GM19468 (cell line): ENCODE results near the gene TRMT11.
"Not testable (repeated sequence)": the region's sequence is repeated elsewhere in the genome, so short reads cannot be mapped to it uniquely, and the experiment has no call there.

Source experiments
- ATAC-seq: cut with Tn5 transposase; IDR thresholded peaks from one replicate; pipeline ENCODE4 v1.9.1; 2021; ENCODE audit warnings: mild to moderate bottlenecking, moderate library complexity, moderate number of reproducible peaks; ENCODE audit not compliant: unreplicated experiment; ENCODE audit errors: extremely low read depth

The TRMT11 gene

GRCh38 chr6:126039284-126039683 is 52.9 kb downstream of the TRMT11 start:
- no peak for ATAC-seq

- no peak for ATAC-seq
Measured at GRCh38 chr6:126040394-126040793, 54.1 kb downstream of the TRMT11 start.

- no peak for ATAC-seq
Measured at GRCh38 chr6:126040826-126041225, 54.5 kb downstream of the TRMT11 start.

GRCh38 chr6:126041516-126041915 is 55.2 kb downstream of the TRMT11 start:
- ATAC-seq = no peak

- ATAC-seq = no peak
Measured at GRCh38 chr6:126042001-126042419, 55.7 kb downstream of the TRMT11 start.

GRCh38 chr6:126047648-126048047 is 61.3 kb downstream of the TRMT11 start:
- no peak for ATAC-seq

GRCh38 chr6:126048635-126049034 is 62.3 kb downstream of the TRMT11 start:
- ATAC-seq = no peak

GRCh38 chr6:126050795-126051194 is 64.5 kb downstream of the TRMT11 start:
- ATAC-seq = no peak

GRCh38 chr6:126051791-126052190 is 65.5 kb downstream of the TRMT11 start:
- no peak for ATAC-seq

GRCh38 chr6:126052485-126052884 is 66.1 kb downstream of the TRMT11 start:
- ATAC-seq = no peak

GRCh38 chr6:126054258-126054702 is 67.9 kb downstream of the TRMT11 start:
- no peak for ATAC-seq

- ATAC-seq = no peak
Measured at GRCh38 chr6:126054802-126055201, 68.5 kb downstream of the TRMT11 start.

GRCh38 chr6:126055449-126055848 is 69.1 kb downstream of the TRMT11 start:
- ATAC-seq = no peak

- ATAC-seq = no peak
Measured at GRCh38 chr6:126056355-126057004, 70.1 kb downstream of the TRMT11 start.

- not testable (repeated sequence) for ATAC-seq
Measured at GRCh38 chr6:126058085-126058484, 71.7 kb downstream of the TRMT11 start.

GRCh38 chr6:126060400-126060799 is 74.1 kb downstream of the TRMT11 start:
- ATAC-seq = no peak

GRCh38 chr6:126063512-126064146 is 77.3 kb downstream of the TRMT11 start:
- no peak for ATAC-seq

- no peak for ATAC-seq
Measured at GRCh38 chr6:126064257-126064747, 78.0 kb downstream of the TRMT11 start.

GRCh38 chr6:126064748-126065401 is 78.5 kb downstream of the TRMT11 start:
- ATAC-seq = no peak

- no peak for ATAC-seq
Measured at GRCh38 chr6:126066053-126067048, 80.0 kb downstream of the TRMT11 start.
